H1 (cell line): Measurements from ENCODE around the gene FRY. TPM values are rescaled to one million over a fixed set of nuclear protein-coding genes. Genes with fewer than 3 reads are reported as not detected.

Source experiments
- BCL11A ChIP-seq, 2 experiments: IDR thresholded peaks; one replicate each; pipeline ENCODE4 v1.6.1; 2011; ENCODE audit warnings: low read depth in 2 of 2, low read length in 2 of 2, mild to moderate bottlenecking in 2 of 2
- EGR1 ChIP-seq: IDR thresholded peaks from 2 replicates; pipeline ENCODE4 v1.6.1; 2011; ENCODE audit warnings: low read depth, low read length, borderline replicate concordance
- EZH2 ChIP-seq: fragments of 200-600 bp; sonication (generic); IDR thresholded peaks from 2 replicates; pipeline ENCODE4 v1.7.1; 2012; ENCODE audit warnings: low read depth, mild to moderate bottlenecking, moderate library complexity, low read length, inconsistent platforms; ENCODE audit not compliant: severe bottlenecking
- JUND ChIP-seq: IDR thresholded peaks from 2 replicates; pipeline ENCODE4 v1.6.1; 2011; ENCODE audit warnings: mild to moderate bottlenecking, improper control_type of control experiment, low read length
- KDM1A ChIP-seq: fragments of 200-600, 300-600 bp; sonication (generic); IDR thresholded peaks from 2 replicates; pipeline ENCODE4 v1.7.1; 2016; ENCODE audit warnings: mild to moderate bottlenecking, low read length, borderline replicate concordance
- TEAD4 ChIP-seq: IDR thresholded peaks from 2 replicates; pipeline ENCODE4 v1.6.1; 2012; ENCODE audit warnings: low read depth, low read length, inconsistent platforms, mixed read lengths
- polyA plus RNA-seq, 7 experiments: library from polyadenylated mRNA; depleted of rRNA in 3 of 7; stranded (reverse) in 5 of 7; unstranded in 2 of 7; fragments of >200 nt in 5 of 7; fragments of 200-250 nt in 2 of 7; gene quantifications; 1 replicate in 5 of 7; 2 replicates in 1 of 7; 4 replicates in 1 of 7; pipeline versions ENCODE4 v1.2.1 to v1.2.3, GENCODE V29; 2011 to 2013; ENCODE audit warnings: missing spikeins in 2 of 7, mixed read lengths in 2 of 7
- total RNA-seq: library from RNA; stranded (reverse); fragmentation: NEBNext Ultra II Directional; extraction: Animal tissue kit (Norgen Biotek cat#: 25700); gene quantifications from 2 replicates; pipeline ENCODE4 v1.2.1, GENCODE V29; 2021
- TF ChIP-seq, protein P1 (sequence below): fragments of 300-600 bp; sonication (generic); IDR thresholded peaks from 2 replicates; pipeline ENCODE4 v1.7.1; 2012; ENCODE audit warnings: low read length, moderate library complexity, mild to moderate bottlenecking, inconsistent platforms; ENCODE audit not compliant: insufficient replicate concordance

Gene FRY
- total and polyA plus RNA-seq, 2 of the 8 experiments (the other 6 are each of a cell fraction or from before 2014, with no cell fraction given): 4.3 to 9.2 TPM

DNA sequence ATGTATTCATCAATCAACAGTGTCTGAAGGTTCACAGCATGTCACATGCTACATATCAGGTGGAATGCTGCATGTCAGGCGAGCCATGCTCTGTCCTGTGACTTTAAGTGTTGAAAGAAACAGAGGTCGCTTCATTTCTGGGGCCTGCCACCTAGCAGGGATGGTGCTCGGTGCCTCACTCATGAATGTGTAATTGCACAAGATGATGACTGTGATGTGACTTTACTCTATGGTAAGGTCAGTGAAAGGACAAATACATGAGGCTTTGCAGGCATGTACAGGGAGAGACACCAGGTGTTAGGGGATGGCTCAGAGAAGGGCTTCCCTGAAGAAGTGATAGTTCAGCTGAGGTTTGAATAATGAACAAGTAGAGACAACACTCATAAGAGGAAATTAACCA, 66.7 kb downstream of the FRY start (continued):
- TF ChIP-seq, protein P1, sequence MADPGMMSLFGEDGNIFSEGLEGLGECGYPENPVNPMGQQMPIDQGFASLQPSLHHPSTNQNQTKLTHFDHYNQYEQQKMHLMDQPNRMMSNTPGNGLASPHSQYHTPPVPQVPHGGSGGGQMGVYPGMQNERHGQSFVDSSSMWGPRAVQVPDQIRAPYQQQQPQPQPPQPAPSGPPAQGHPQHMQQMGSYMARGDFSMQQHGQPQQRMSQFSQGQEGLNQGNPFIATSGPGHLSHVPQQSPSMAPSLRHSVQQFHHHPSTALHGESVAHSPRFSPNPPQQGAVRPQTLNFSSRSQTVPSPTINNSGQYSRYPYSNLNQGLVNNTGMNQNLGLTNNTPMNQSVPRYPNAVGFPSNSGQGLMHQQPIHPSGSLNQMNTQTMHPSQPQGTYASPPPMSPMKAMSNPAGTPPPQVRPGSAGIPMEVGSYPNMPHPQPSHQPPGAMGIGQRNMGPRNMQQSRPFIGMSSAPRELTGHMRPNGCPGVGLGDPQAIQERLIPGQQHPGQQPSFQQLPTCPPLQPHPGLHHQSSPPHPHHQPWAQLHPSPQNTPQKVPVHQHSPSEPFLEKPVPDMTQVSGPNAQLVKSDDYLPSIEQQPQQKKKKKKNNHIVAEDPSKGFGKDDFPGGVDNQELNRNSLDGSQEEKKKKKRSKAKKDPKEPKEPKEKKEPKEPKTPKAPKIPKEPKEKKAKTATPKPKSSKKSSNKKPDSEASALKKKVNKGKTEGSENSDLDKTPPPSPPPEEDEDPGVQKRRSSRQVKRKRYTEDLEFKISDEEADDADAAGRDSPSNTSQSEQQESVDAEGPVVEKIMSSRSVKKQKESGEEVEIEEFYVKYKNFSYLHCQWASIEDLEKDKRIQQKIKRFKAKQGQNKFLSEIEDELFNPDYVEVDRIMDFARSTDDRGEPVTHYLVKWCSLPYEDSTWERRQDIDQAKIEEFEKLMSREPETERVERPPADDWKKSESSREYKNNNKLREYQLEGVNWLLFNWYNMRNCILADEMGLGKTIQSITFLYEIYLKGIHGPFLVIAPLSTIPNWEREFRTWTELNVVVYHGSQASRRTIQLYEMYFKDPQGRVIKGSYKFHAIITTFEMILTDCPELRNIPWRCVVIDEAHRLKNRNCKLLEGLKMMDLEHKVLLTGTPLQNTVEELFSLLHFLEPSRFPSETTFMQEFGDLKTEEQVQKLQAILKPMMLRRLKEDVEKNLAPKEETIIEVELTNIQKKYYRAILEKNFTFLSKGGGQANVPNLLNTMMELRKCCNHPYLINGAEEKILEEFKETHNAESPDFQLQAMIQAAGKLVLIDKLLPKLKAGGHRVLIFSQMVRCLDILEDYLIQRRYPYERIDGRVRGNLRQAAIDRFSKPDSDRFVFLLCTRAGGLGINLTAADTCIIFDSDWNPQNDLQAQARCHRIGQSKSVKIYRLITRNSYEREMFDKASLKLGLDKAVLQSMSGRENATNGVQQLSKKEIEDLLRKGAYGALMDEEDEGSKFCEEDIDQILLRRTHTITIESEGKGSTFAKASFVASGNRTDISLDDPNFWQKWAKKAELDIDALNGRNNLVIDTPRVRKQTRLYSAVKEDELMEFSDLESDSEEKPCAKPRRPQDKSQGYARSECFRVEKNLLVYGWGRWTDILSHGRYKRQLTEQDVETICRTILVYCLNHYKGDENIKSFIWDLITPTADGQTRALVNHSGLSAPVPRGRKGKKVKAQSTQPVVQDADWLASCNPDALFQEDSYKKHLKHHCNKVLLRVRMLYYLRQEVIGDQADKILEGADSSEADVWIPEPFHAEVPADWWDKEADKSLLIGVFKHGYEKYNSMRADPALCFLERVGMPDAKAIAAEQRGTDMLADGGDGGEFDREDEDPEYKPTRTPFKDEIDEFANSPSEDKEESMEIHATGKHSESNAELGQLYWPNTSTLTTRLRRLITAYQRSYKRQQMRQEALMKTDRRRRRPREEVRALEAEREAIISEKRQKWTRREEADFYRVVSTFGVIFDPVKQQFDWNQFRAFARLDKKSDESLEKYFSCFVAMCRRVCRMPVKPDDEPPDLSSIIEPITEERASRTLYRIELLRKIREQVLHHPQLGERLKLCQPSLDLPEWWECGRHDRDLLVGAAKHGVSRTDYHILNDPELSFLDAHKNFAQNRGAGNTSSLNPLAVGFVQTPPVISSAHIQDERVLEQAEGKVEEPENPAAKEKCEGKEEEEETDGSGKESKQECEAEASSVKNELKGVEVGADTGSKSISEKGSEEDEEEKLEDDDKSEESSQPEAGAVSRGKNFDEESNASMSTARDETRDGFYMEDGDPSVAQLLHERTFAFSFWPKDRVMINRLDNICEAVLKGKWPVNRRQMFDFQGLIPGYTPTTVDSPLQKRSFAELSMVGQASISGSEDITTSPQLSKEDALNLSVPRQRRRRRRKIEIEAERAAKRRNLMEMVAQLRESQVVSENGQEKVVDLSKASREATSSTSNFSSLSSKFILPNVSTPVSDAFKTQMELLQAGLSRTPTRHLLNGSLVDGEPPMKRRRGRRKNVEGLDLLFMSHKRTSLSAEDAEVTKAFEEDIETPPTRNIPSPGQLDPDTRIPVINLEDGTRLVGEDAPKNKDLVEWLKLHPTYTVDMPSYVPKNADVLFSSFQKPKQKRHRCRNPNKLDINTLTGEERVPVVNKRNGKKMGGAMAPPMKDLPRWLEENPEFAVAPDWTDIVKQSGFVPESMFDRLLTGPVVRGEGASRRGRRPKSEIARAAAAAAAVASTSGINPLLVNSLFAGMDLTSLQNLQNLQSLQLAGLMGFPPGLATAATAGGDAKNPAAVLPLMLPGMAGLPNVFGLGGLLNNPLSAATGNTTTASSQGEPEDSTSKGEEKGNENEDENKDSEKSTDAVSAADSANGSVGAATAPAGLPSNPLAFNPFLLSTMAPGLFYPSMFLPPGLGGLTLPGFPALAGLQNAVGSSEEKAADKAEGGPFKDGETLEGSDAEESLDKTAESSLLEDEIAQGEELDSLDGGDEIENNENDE: no peak
- TF ChIP-seq EZH2: no peak
- TF ChIP-seq TEAD4: no peak
- TF ChIP-seq JUND: no peak
- no peak for TF ChIP-seq EGR1
- TF ChIP-seq KDM1A: no peak
- TF ChIP-seq BCL11A (IDR thresholded peaks at IDR 0.05; ENCODE audit: low read depth in 2 of 2, low read length in 2 of 2): no peak
- TF ChIP-seq, all 59 proteins: peak for 0
